Stimulated activated naive CD4-positive, alpha-beta T cell (primary cell): ENCODE measurements around the gene CEBPB.

Experiments used
- DNase-seq, 6 experiments: peaks; one replicate each; lab custom pipeline; 2025; lab: John Stamatoyannopoulos, UW

The CEBPB gene

DNA sequence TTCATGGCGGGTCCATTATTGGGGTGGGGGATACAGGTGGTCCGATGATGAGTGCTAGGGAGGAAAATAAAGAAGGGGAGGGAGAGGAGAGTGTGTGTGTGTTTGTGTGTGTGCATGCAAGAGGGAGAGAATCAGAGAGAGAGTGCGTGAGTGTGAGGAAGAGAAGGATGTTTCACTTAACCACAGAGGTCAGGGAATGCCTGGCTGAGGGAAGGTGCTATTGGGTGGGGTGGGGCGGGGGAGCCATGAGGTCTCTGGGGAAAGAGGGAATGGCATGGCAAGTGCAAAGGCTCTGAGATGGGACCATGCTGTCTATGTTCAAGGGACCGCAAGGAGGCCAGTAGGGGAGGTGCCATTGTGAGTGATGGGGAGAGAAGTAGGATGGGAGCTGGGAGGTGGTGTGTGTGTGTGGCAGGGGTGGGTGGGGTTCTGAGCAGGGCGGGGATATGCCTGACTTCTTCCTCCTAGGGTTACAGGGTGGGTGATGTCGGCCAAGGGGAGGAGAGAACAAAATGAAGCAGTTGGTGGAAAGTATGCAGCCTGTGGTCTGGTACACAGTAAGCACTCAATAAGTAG, 23.0 kb downstream of the CEBPB start:
- DNase-seq: no peak

DNA sequence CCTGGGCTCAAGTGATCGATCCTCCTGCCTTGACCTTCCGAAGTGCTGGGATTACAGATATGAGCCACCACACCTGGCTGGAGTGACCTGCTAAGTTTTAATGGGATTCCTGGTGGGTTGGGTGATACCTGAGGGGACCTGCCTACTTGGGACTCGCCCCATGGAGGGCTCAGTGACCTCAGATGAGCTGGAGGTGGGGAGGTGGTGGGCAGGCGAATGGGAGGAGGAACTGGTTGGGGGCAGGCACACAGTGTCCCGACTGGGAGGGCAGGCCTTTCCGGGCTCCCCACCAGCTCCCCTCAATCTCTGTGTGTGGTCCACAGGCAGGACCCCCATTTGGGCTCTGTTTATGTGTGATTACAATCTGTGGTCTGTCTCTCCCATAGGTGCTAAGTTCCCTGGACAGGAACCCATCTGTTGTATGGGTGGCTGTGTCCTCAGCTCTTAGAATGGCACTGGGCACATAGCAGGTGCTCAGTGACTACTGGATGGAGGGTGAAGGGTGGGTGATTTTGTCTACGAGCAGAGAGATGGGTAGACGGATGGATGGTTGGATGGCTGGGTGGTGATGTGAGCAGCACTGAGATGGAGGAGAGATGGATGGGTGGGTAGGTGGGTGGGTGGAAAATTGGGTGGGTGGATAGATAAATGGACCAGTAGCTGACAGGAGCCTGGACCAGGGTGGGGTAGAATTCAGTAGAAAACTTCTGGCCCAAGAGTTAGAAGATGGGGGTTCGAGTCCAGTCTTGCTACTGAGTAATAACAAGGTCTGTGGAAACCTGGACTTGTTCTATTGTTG, 23.8 kb downstream of the CEBPB start:
- no peak for DNase-seq

DNA sequence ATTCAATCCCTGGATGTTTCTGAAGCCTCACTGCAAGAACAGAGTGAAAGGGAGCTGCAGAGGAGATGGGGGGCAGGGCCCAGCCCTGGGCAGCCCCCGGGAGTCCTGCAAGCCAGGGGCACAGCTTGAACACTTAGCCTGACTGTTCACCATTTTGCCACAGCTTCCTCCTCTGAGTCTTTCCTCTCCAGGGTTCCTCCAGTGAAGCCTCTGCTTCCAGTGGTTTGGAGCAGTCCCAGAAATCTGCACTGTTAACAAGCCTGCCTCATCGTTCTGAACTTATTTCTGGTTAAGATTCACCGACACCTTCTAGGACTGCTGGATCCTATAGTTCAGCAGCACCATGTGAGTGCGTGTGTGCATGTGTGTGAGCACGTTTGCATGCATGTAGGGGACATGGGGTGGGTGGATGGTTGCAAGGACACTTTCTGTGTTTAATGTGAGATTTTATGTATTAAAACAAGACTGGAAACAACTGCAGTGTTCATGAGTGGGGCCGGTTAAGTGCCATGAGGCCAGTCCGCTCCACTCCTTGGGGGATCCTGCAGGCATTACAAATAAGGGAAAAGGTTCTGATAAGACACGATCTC, 24.6 kb downstream of the CEBPB start:
- no peak for DNase-seq

DNA sequence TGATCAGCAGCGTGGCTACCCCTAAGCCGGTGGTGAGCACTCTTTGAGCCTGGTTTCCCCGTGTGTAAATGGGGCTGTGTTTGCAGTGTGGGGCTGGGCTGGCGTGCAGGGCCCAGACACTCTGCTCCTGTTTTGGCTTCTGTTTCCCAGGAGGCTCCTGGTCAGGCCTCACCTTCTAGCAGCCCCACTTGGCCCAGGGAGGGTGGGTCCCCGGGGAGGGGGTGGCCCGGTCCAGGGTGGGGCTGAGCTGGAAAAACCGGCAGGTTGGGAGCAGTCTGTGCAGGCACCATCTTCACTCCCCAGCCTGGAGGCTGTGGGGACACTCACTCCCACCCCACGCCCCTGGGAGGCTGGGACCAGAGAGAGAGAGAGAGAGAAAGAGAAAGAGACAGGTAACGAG, 25.3 kb downstream of the CEBPB start:
- no peak for DNase-seq

DNA sequence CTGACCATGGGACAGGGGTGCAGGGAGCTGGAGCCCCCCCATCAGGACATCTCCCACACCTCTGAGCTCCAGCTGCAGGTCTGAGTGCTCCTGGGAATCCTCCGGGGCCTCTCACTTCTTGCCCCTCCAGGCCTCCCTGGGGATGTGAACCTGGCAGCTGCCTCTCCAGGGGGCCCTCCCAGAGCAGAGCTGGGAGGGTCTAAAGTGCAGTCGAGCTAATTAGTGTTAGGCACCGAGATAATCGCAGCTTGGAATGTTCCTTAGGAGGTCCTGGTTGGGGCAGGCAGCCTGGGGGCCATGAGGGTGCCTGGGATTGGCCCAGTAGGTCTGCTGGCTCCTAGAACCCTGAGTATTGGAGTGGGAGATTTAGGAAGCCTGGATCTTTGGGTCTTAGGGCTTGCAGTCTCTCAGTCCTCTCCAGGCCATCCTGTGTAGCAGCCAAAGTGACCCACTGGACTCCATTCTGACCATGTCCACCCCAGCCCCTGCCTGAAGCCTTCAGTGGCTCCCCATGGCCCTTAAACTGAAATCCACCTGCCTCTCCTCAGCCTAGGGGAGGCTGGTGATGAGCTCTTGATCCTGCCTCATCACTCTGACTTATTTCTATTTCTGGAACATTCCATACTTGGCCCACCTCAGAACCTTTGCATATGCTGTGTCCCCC, 26.0 kb downstream of the CEBPB start:
- DNase-seq: no peak

DNA sequence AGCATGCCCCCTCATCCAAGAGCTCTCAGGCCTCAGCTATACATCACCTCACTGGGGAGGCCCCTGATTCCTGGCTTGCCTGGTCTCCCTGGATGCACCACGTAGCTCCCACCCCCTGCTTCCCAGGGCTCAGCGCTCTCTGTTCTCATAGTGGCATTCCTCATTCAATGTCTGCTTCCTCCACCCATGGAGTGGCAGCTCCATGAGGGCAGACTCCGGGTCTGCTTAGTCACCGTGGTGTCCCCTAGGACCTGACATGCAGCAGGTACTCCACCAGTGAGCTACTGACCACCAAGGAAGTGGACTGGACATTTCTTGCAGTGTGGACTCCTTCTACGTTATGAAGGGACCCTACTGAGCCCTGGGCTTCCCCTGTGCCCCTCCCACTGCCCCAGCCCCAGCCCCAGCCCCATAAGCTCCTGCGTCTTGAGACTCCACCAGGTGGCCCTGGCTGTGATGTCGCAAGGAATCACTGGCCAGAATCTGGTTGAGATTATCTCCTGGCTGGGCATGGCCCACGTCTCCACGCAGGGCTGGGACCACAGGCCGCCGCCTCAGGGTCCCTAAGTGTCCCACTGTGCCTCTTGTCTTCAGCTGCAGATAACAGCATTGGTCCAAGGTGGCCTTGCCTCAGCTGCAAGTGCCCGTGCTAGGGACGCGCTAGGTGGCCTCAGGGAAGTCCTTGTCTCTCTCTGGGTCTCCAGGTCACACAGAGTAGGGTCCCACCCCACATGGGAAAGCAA, 26.7 kb downstream of the CEBPB start:
- no peak for DNase-seq

DNA sequence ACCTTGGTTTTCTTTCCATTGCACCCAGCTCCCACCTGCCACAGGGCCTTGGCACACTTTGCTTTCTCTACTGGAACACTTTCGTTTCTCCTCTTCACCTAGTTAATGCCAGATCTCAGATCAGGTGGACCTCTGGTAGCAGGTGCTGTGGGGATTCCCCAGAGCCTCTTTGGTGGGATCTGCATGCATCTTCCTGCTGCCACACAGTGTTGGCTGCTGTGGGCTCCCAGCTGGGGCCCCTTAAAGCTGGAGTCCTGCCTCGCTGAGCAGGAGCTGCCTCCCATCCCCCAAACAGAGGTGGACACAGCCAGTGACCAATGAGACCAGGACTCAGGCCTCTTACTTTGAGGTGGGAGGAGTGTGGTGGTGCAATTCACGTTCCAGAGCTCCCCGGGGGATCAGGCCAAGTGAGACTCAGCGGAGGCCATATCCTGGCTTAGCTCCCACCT, 28.4 kb downstream of the CEBPB start:
- DNase-seq: no peak

DNA sequence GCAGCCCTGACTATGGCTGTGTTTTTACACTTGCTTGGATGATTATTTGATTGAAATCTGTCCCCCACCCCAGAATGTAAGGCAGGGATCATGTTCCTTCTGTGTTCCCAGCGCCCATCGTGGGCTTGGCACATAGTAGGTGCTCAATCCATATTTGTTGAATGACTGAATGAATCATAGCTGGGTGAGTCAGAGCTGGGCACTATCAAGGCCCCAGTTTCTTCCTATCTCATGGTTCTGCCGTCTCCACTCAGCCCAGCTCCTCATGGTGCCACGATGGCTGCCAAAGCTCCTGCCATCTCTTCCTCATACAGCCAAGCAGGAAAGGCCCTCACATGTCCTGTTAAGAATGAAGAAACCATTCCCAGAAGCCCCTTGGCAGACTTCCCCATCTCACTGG, 29.0 kb downstream of the CEBPB start:
- DNase-seq: no peak

DNA sequence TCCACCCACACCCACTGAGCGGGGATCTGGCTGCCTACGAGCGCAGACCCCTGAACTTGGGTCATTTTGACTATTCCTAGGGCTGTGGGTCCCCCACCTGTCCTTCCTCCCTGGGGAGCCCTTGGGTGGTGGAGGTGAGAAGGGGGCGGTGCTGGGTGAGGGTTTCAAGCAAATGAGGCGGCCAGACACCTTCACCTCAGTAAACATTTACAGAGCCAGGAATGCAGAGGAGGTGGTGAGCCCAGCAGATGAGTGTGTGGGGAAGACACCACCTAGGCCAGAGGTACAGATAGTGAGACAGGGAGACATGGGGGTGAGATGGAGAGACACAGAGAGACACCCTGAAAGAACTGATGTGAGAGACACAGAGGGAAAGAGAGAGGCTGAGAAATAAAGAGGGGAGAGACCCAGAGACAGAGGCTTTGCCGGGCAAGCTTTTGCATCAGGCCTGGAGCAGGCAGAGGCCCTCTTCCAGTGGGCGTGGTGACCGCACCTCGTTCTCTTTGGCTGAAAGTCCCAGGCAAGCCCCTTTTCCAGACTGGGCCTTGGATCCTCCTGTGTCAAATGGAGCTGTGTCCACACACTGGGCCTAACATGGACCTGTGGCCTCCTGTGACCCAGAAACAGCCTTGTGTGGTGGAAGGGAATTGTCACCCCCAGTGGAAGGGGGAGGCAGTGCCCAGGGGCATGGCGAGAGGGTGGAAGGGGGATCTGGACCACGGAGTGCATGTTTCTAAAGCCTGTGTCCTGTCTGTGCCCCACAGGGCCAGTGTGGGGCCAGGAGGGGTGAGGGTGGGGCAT, 29.7 kb downstream of the CEBPB start:
- no peak for DNase-seq

DNA sequence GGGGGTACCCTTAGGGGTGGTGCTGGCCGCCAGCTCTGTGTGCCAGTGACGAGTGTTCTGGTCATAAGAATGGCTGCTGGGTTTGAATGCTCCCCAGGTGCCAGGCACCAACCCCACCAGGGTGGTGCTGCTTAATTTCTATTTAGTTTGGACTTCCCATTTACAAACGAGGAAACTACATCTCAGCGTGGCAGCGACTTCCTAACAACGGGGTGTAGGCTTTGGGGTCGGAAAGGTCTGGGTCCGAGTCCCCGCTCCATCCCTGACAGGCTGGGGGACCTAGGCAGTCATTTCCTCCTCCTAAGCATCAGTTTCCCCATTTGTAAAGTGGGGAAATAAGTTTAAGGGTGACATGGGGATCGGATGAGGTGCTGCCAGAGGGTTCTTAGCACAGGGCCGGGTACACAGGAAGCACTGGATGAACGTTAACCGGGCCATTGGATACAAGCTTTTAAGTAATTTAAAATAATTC, 30.3 kb downstream of the CEBPB start:
- no peak for DNase-seq

DNA sequence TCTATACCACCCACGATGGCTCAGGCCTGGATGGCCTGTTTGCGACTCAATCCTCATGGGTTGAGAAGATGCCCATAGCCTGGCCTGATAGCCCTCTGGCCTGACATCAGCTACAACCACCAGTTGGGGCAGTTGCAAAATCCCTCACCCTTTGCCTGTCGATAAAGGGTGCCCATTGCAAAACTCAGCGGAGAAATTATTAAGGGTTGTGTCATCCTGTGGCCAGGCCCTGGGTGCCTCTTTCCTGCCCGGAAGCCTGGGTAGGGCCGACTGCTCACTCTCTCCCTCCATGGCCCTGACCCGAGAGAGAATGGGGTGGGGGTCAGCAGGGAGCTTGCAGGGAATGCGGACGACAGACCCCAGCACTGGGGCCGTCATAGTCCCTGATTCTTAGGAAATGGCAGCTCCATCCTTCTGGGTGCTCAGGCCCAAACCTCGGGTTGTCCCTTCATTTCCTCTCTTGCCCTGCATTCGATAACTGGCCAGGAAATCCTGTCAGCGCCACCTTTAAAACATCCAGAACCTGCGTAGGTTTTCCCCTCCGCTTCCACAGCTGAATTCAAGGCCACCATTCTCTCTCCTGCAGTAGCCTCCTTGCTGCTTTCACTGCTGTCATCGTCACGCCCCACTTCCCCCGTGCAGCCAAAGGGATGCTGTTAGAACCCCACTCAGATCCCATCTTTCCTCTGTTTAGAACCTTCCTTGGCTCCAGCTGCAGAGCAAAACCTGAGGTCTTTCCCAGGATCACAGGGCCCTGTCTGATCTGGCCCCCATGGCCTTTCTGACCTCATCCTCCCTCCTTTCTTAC, 31.1 kb downstream of the CEBPB start:
- no peak for DNase-seq

DNA sequence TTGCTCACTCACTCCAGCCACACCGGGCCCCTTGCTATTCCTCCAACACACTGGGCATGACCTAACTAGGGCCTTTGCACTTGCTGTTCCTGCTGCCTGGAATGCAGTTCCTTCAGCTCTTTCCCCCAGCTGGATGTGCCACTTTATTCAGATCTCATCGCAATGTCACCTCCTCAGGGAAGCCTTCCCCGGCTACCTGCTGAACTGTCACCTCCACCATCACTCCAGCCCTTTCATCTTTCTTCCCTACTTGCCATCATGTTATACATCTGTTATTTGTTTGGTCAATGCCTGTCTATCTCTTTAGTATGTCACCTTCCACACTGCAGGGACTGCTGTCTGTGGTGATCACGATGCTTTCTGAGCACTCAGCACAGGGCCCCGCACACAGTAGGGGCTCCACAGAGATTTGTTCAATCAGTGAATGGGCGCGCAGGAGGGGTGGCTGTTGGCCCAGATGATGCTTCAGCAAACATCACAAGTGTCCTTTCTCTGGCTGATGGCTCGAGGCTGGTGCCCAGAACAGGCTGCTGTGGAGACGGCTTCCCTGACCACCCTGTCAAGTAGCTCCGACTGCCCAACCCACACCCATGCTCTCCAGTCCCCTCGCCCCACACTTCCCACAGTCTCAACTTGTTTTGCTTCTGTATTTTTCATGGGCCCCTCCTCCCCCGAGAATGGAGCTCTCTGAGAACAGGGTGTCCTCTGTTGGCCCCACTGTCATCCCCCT, 31.8 kb downstream of the CEBPB start:
- no peak for DNase-seq

DNA sequence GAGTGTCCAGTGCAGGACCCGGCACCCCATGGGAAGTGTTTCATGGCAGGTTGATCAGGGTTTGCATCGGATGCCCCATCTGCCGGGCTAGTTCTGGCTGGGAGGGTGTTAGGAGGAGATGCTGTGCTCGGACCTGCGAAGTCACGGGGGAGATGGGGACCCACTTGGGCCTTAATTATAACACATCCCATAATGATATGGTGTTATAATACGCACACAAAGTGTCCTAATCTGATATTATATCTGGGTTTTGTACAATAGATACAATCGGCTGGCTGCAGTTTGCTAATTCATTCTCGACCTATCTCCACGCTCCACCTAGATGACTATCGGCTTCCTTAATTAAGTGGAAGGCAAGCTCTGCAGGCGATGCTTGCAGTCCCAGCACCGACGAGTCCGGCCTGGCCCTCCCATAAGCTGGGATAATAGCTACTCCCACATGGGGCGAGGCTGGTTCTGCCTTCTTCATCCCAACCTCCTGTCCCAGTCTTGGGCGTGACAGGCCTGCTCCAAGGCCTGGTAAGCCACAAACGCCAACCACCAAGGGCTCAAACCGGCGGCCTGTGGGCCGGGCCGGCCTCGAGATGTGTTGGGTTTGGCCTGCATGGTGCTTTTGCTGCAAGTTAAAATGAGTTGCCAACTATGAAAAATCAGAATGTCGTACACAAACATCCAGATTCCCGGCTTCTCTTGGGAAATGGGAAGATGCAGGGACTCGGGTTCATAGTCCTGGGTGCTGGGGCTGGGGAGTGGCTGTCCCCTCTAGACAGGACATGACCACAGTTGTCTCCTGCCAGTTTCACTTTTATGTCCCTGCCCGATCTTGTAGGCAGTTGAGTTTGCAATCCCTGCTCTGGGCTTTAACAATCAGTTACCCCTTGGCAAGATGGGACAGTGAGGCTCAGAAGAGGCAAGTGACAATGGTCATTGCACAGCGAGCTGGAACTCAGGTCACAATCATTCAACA, 32.7 kb downstream of the CEBPB start:
- no peak for DNase-seq

DNA sequence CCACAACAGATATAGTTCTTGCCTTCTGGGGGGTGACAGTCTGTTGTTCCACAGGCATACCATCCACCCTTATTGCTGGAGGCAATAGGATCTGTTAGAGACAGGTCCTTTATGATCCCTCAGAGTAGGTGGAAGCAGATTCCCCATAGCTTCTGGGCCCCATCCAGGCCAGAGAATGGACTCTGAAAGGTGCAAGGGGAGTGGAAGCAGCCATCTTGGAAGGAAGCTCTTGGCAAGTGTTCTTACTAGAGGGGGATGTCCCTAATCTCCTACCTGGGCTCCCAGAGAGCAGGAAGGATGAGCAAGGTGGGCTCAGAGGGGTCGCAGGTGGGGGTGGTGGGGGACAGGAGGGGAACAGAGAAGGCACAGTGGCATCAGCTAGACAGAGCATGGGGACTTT, 33.4 kb downstream of the CEBPB start:
- no peak for DNase-seq

DNA sequence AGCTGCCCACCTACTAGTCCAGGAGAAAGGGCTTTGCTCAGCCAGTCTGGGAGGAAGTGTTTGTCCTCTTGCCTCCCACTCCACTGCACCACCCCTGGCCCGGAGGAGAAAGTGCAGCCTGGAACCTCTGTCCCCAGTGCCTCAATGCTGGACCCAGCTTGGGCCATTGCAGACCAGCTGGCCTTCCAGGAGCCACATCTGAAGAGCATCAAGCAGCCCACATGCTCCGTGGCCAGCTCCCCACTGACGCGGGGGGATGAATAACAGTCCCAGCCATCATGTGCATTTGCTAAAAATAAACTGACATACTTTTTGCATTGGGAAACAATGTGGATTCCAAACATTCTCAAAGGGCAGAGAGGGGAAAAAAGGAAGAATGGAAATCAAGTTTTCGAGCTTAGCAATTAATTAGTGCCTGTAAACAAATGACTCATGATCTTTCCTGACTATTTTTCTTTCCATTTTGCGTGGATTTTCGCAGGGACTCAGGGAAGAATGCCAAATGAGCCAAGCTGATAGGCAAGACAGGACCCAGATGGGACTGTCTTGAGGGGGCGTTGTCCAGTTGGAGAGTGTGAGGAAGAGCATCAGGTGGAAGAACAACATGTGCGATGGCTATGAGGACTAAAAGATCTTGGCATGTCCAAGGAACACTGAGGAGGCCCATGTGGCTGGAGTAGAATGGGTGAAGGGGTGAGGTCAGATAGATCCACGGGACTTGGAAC, 34.1 kb downstream of the CEBPB start:
- no peak for DNase-seq

DNA sequence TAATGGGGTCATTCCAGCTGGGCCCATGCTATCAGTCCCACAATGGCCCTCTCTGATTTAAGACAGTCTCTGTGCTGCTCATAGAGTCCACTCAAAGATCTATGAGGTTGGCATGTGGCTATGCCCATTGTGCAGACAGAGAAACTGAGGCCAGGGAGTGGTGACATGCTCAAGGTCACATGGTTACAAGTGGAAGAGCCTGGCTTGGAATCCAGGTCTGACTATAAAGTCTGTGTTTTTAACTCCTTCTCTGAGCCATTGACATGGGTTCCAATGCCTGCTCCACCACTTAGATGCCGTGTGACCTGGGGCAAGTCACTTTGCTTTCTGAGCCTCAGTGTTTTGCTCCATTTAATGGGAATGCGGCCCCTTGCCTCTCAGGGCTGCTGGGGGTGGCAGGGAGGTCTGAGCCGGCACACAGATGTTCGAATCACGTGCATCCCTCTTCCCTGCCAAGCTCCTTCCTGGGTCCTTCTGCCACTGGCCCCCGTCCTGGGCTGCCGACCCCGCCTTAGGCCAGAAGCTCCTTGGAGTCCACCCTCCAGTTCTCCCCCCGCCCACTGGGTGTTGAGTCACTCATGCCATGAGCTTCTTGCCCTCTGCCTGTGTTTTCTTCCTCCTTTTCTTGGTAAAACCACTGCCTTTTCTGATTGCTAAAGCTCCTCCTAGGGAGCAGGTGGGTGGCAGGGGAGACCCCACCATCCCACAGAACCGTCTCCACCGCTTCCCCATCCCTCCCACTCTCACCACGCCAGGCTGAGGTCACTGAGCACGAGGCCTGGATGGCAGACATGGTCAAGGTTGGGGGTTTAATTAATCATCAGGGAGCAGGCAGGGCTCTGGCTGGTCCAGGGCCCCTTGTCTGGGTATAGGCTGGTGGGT, 35.7 kb downstream of the CEBPB start:
- DNase-seq: no peak

DNA sequence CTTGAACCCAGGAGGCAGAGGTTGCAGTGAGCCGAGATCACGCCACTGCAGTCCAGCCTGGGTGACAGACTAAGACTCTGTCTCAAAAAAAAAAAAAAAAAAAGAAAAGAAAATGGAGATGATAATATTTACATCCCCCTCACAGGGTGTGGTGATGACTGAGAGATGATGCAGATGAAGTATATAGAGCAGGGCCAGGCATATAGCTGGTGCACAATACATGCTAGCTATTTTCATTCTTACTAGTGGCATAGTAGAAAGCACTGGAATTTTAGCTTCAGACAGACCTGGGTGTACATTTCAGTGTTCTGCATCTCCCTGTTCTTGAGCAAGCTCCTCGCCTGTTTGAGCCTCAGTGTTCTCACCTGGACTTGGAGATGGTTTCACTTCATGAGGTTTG, 36.9 kb downstream of the CEBPB start:
- DNase-seq: no peak
